ENCODE results near the gene SLC24A4.

DNA sequence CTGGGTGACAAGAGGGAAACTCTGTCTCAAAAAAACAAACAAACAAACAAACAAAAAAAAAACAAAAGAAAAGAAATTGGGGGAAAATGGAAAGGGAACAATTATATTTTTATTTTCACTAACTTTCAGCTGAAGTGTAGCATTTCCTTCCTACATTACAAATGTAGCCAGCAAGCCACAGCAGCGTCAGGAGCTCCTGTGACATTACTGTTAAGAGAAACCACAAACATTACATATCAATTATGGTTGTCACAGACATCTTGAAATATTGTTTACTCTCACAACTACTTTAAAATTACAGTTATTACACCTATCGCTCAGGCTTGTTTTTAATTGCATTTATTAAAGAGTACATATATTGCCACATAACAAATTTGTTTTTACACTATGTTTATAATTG, 49.8 kb upstream of the SLC24A4 start:
- TF ChIP-seq, protein P1, sequence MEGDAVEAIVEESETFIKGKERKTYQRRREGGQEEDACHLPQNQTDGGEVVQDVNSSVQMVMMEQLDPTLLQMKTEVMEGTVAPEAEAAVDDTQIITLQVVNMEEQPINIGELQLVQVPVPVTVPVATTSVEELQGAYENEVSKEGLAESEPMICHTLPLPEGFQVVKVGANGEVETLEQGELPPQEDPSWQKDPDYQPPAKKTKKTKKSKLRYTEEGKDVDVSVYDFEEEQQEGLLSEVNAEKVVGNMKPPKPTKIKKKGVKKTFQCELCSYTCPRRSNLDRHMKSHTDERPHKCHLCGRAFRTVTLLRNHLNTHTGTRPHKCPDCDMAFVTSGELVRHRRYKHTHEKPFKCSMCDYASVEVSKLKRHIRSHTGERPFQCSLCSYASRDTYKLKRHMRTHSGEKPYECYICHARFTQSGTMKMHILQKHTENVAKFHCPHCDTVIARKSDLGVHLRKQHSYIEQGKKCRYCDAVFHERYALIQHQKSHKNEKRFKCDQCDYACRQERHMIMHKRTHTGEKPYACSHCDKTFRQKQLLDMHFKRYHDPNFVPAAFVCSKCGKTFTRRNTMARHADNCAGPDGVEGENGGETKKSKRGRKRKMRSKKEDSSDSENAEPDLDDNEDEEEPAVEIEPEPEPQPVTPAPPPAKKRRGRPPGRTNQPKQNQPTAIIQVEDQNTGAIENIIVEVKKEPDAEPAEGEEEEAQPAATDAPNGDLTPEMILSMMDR (optimal IDR thresholded peaks at IDR 0.05 in 1 of 3, IDR thresholded peaks at IDR 0.05 in 1 of 3, conservative IDR thresholded peaks at IDR 0.05 in 1 of 3; ENCODE audit: extremely low read depth in 1 of 3, insufficient read depth in 2 of 3, low read length in 3 of 3): no peak
- no peak for TF ChIP-seq EZH2 (IDR thresholded peaks at IDR 0.05; ENCODE audit: low read length)
